Karpas-422 (cell line): ENCODE measurements around the gene OR5H14. TPM values are rescaled to one million over a fixed set of nuclear protein-coding genes. Genes with fewer than 3 reads are reported as not detected.

Source experiments
- total RNA-seq: library from RNA; depleted of rRNA; stranded (reverse); fragments of >200 nt; shearing (Covaris generic); gene quantifications from 2 replicates; pipeline ENCODE4 v1.2.3, GENCODE V29; 2014; ENCODE audit warnings: low replicate concordance; rRNA removed

The OR5H14 gene
- total RNA-seq, 1 experiment from 2014 or later = not detected

Other genes starting within 250 kb of the OR5H14 start
- 53.1 and 55.6 TPM in 2 replicates for gene RIOX2, start 175.0 kb upstream of the OR5H14 start, total RNA-seq
- gene GABRR3, start 112.2 kb upstream of the OR5H14 start, total RNA-seq = not detected in 2 replicates
- not detected in 2 replicates for gene OR5AC2, start 60.3 kb upstream of the OR5H14 start, total RNA-seq
- gene OR5H1, start 16.8 kb upstream of the OR5H14 start, total RNA-seq = not detected in 2 replicates
- not detected in 2 replicates for gene OR5H15, start 19.2 kb downstream of the OR5H14 start, total RNA-seq
- gene OR5H6, start 116.8 kb downstream of the OR5H14 start, total RNA-seq = not detected in 2 replicates
- not detected in 2 replicates for gene OR5H2, start 135.0 kb downstream of the OR5H14 start, total RNA-seq
- gene OR5K4, start 206.4 kb downstream of the OR5H14 start, total RNA-seq = not detected in 2 replicates
- gene OR5K3, start 243.2 kb downstream of the OR5H14 start, total RNA-seq = not detected in 2 replicates